Measurements from ENCODE around the gene KLF3. TPM values are rescaled to one million over a fixed set of nuclear protein-coding genes. Genes with fewer than 3 reads are reported as not detected.
"Not testable (repeated sequence)": the region's sequence is repeated elsewhere in the genome, so short reads cannot be mapped to it uniquely, and the experiment has no call there.

Gene KLF3
- total RNA-seq, 1 experiment from 2014 or later = 51.2 TPM

DNA sequence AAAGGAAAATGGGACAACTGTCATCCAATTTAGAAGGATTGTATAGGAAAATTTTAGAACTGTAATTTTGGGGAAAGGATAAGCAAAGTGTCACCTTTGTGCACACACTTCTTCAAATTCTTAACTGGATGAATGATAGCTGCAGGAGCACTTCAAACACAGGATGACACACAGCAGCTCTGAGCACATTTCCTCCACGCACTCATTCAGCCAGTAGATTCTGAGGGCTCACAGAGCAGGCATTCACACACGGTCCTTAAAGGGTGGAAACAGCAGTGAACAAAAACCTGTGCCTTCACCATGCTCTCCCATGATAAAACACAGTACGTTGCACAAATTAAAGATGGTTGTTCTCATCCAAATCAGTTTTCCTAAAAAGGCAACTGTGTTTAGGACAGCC, 38.5 kb upstream of the KLF3 start:
- no peaks in the 10 kb centered on the region for H3K36me3 Mint-ChIP-seq (ENCODE audit: insufficient read depth, unreplicated experiment)
- no peak overlapping the region for H3K4me3 Mint-ChIP-seq (ENCODE audit: unreplicated experiment)
- TF ChIP-seq, protein P1, sequence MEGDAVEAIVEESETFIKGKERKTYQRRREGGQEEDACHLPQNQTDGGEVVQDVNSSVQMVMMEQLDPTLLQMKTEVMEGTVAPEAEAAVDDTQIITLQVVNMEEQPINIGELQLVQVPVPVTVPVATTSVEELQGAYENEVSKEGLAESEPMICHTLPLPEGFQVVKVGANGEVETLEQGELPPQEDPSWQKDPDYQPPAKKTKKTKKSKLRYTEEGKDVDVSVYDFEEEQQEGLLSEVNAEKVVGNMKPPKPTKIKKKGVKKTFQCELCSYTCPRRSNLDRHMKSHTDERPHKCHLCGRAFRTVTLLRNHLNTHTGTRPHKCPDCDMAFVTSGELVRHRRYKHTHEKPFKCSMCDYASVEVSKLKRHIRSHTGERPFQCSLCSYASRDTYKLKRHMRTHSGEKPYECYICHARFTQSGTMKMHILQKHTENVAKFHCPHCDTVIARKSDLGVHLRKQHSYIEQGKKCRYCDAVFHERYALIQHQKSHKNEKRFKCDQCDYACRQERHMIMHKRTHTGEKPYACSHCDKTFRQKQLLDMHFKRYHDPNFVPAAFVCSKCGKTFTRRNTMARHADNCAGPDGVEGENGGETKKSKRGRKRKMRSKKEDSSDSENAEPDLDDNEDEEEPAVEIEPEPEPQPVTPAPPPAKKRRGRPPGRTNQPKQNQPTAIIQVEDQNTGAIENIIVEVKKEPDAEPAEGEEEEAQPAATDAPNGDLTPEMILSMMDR (IDR thresholded peaks at IDR 0.05; ENCODE audit: unreplicated experiment) = no peak
- H3K27me3 Mint-ChIP-seq (ENCODE audit: insufficient read depth, unreplicated experiment) = no peaks in the 10 kb centered on the region
- CTCF ChIA-PET = no interaction called here
- no peak for DNase-seq (ENCODE audit: unreplicated experiment)
- intact Hi-C loops (cut with micrococcal nuclease) = no loop called here
- no peak overlapping the region for H3K27ac Mint-ChIP-seq (ENCODE audit: low read depth, unreplicated experiment)
- peaks cover 7% of the 10 kb centered on the region for H3K4me1 Mint-ChIP-seq (ENCODE audit: insufficient read depth, unreplicated experiment)
- no TSS peak for BruUV-seq (replicated peaks)
- POLR2A ChIA-PET = interaction anchor here (1.4 to 1.5 kb wide), 2 partner anchors 11 to 12 kb away, joined by 5 to 6 read pairs; no protein-coding TSS in a partner anchor
- H3K9me3 Mint-ChIP-seq (ENCODE audit: unreplicated experiment) = no peaks in the 10 kb centered on the region

DNA sequence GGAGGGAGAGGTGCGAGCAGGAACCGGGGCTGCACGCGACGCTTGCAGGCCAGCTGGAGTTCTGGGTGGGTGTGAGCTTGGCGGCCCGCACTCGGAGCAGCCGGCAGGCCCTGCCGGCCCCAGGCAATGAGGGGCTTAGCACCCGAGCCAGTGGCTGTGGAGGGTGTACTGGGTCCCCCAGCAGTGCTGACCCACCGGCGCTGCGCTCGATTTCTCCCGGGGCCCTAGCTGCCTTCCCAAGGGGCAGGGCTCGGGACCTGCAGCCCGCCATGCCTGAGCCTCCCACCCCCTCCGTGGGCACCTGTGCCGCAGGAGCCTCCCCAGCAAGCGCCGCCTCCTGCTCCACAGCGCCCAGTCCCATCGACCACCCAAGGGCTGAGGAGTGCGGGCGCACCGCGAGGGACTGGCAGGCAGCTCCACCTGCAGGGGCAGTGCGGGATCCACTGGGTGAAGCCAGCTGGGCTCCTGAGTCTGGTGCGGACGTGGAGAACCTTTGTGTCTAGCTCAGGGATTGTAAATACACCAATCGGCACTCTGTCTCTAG, 37.0 kb upstream of the KLF3 start:
- POLR2A ChIA-PET = interaction anchor here (0.8 to 1.4 kb wide), 3 partner anchors 8 to 34 kb away, joined by 3 to 5 read pairs (median 4); no protein-coding TSS in a partner anchor
- H3K4me3 Mint-ChIP-seq (ENCODE audit: unreplicated experiment); H3K36me3 Mint-ChIP-seq (ENCODE audit: insufficient read depth, unreplicated experiment); BruUV-seq (replicated peaks); H3K4me1 Mint-ChIP-seq (ENCODE audit: insufficient read depth, unreplicated experiment); H3K27ac Mint-ChIP-seq (ENCODE audit: low read depth, unreplicated experiment); H3K9me3 Mint-ChIP-seq (ENCODE audit: unreplicated experiment); CTCF ChIA-PET; intact Hi-C loops (cut with micrococcal nuclease); DNase-seq (ENCODE audit: unreplicated experiment); H3K27me3 Mint-ChIP-seq (ENCODE audit: insufficient read depth, unreplicated experiment): not testable (repeated sequence)

GRCh38 chr4:38630519-38630918, 33.5 kb upstream of the KLF3 start:
- Mint-ChIP-seq H3K4me1 (ENCODE audit: insufficient read depth, unreplicated experiment) (no peaks in the 10 kb centered on the region), H3K27ac (ENCODE audit: low read depth, unreplicated experiment) (no peak overlapping the region), H3K27me3 (ENCODE audit: insufficient read depth, unreplicated experiment) (no peaks in the 10 kb centered on the region), H3K9me3 (ENCODE audit: unreplicated experiment) (no peaks in the 10 kb centered on the region), H3K36me3 (ENCODE audit: insufficient read depth, unreplicated experiment) (no peaks in the 10 kb centered on the region), H3K4me3 (ENCODE audit: unreplicated experiment) (no peak overlapping the region)
- intact Hi-C loops (cut with micrococcal nuclease) = no loop called here
- ChIA-PET CTCF (no interaction called here), POLR2A (interaction anchor here (1.0 kb wide), 1 partner anchor 10 kb away, joined by 3 read pairs; no protein-coding TSS in a partner anchor)
- TF ChIP-seq, protein P1 (IDR thresholded peaks at IDR 0.05; ENCODE audit: unreplicated experiment) = no peak
- no TSS peak for BruUV-seq (replicated peaks)
- DNase-seq (ENCODE audit: unreplicated experiment) = no peak

DNA sequence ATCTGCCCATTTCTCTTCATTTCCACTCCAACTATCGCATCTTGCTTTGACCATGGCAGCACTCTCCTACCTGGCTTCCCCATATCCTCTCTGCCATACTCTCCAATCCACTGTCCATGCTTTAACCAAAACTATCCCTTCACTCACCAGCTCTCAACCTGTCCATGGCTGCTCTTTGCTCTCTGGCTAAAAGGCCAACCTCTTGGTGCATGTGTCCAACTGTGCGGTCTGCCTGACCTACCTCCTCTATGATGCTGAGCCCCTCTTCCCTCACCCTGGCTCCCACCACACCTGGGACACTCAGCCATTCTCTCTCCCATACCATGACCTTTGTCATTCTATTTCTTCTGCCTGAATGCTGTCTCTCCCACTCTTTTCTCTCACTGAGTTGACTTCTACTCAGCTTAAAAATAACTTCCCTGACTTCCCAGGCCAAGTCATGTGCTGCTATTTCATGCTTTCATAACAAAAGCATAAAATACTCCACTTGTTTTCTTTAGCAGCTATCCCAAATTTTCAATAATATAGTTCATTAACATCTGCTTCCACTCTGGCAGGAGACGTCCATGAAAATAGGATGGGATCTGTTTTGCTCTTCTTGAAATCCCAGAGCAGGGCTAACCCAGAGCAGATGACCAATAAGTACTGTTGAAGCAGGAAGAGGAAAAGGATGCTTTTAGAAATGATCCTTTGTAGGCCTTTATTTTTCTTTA, 29.8 kb upstream of the KLF3 start:
- no peak for DNase-seq (ENCODE audit: unreplicated experiment)
- CTCF ChIA-PET = interaction anchor here (1.1 kb wide), 1 partner anchor 11 kb away, joined by 4 read pairs; no protein-coding TSS in a partner anchor
- Mint-ChIP-seq H3K27ac (ENCODE audit: low read depth, unreplicated experiment) (no peak overlapping the region), H3K4me1 (ENCODE audit: insufficient read depth, unreplicated experiment) (no peaks in the 10 kb centered on the region), H3K36me3 (ENCODE audit: insufficient read depth, unreplicated experiment) (no peaks in the 10 kb centered on the region), H3K27me3 (ENCODE audit: insufficient read depth, unreplicated experiment) (no peaks in the 10 kb centered on the region), H3K4me3 (ENCODE audit: unreplicated experiment) (no peak overlapping the region), H3K9me3 (ENCODE audit: unreplicated experiment) (no peaks in the 10 kb centered on the region)
- POLR2A ChIA-PET = interaction anchor here (1.2 kb wide), 1 partner anchor 14 kb away, joined by 4 read pairs; no protein-coding TSS in a partner anchor
- no TSS peak for BruUV-seq (replicated peaks)
- intact Hi-C loops (cut with micrococcal nuclease) = no loop called here
- TF ChIP-seq, protein P1 (IDR thresholded peaks at IDR 0.05; ENCODE audit: unreplicated experiment) = no peak

Data from MCF 10A (cell line).